GM23338 (cell line): ENCODE data around the gene UGT1A4. TPM values are rescaled to one million over a fixed set of nuclear protein-coding genes. Genes with fewer than 3 reads are reported as not detected.

Experiments
- ATAC-seq: fragments of 200-7000 bp; cut with Tn5 transposase; 3 replicates; pipeline ENCODE4 v1.9.1; 2020
- DNase-seq: peaks from one replicate; pipeline ENCODE4 v3.0.0-alpha.2; 2015; ENCODE audit warnings: low spot score
- H2AFZ ChIP-seq: fragments of 200-600 bp; sonication (generic); 2 replicates; pipeline ENCODE4 v1.8.0; 2016; ENCODE audit warnings: antibody characterized with exemption, mild to moderate bottlenecking, moderate library complexity
- H3F3A ChIP-seq: fragments of 200-600 bp; sonication (generic); replicated peaks from 2 replicates; pipeline ENCODE4 v1.8.0; 2017; ENCODE audit warnings: antibody characterized with exemption, mixed run types, low read depth
- H3K27ac ChIP-seq: fragments of 200-600 bp; sonication (generic); 2 replicates; pipeline ENCODE4 v1.6.1; 2016; ENCODE audit warnings: low read depth
- H3K27me3 ChIP-seq: fragments of 200-600 bp; sonication (generic); 2 replicates; pipeline ENCODE4 v1.8.0; 2016; ENCODE audit warnings: mild to moderate bottlenecking, mixed run types, moderate library complexity; ENCODE audit not compliant: insufficient read depth
- H3K36me3 ChIP-seq: fragments of 200-600 bp; sonication (generic); 2 replicates; pipeline ENCODE4 v1.8.0; 2016; ENCODE audit warnings: mild to moderate bottlenecking; ENCODE audit not compliant: insufficient read depth
- H3K4me1 ChIP-seq: fragments of 200-600 bp; sonication (generic); 2 replicates; pipeline ENCODE4 v1.8.0; 2016; ENCODE audit warnings: mild to moderate bottlenecking, moderate library complexity; ENCODE audit not compliant: insufficient read depth
- H3K4me2 ChIP-seq: fragments of 200-600 bp; sonication (generic); 2 replicates; pipeline ENCODE4 v1.7.1; 2017; ENCODE audit warnings: mixed run types
- H3K4me3 ChIP-seq: fragments of 200-600 bp; sonication (generic); 2 replicates; pipeline ENCODE4 v1.6.1; 2016; ENCODE audit warnings: mixed run types
- H3K79me2 ChIP-seq: fragments of 200-600 bp; sonication (generic); replicated peaks from 2 replicates; pipeline ENCODE4 v1.8.0; 2017; ENCODE audit warnings: mild to moderate bottlenecking; ENCODE audit not compliant: insufficient read depth
- H3K9me2 ChIP-seq: fragments of 200-600 bp; sonication (generic); 2 replicates; pipeline ENCODE4 v1.8.0; 2017; ENCODE audit not compliant: insufficient read depth
- H4K20me1 ChIP-seq: fragments of 200-600 bp; sonication (generic); replicated peaks from 2 replicates; pipeline ENCODE4 v1.8.0; 2017; ENCODE audit warnings: mild to moderate bottlenecking; ENCODE audit not compliant: insufficient read depth
- H3K27ac Mint-ChIP-seq: 2 replicates; pipeline ENCODE4 v1.8.0; 2020; ENCODE audit warnings: inconsistent platforms, mild to moderate bottlenecking, moderate library complexity, mixed read lengths
- H3K27me3 Mint-ChIP-seq: 3 replicates; pipeline ENCODE4 v1.8.0; 2022; ENCODE audit warnings: low read depth, mild to moderate bottlenecking, moderate library complexity, mixed read lengths, inconsistent platforms; ENCODE audit not compliant: insufficient read depth, poor library complexity
- H3K36me3 Mint-ChIP-seq: 3 replicates; pipeline ENCODE4 v1.8.0; 2021; ENCODE audit warnings: low read depth, mild to moderate bottlenecking, inconsistent platforms, moderate library complexity, mixed read lengths
- H3K4me1 Mint-ChIP-seq: 3 replicates; pipeline ENCODE4 v1.8.0; 2020; ENCODE audit warnings: mild to moderate bottlenecking, inconsistent platforms, mixed read lengths
- H3K4me3 Mint-ChIP-seq: 3 replicates; pipeline ENCODE4 v1.8.0; 2021; ENCODE audit warnings: moderate library complexity, mild to moderate bottlenecking, inconsistent platforms, mixed read lengths
- H3K9me3 Mint-ChIP-seq: 3 replicates; pipeline ENCODE4 v1.8.0; 2020; ENCODE audit warnings: moderate library complexity, mild to moderate bottlenecking, inconsistent platforms, mixed read lengths
- CREB1 ChIP-seq: fragments of 250-450 bp; sonication (Bioruptor Pico); IDR thresholded peaks from 2 replicates; pipeline ENCODE4 v1.5.0; 2020; ENCODE audit warnings: low read depth, mild to moderate bottlenecking, moderate library complexity
- EZH2 ChIP-seq: fragments of 200-600 bp; sonication (generic); IDR thresholded peaks from one replicate; pipeline ENCODE4 v1.8.0; 2017; ENCODE audit warnings: antibody characterized with exemption, mild to moderate bottlenecking, low read depth; ENCODE audit not compliant: unreplicated experiment
- EZH2phosphoT487 ChIP-seq: fragments of 200-600 bp; sonication (generic); IDR thresholded peaks from one replicate; pipeline ENCODE4 v1.8.1; 2018; ENCODE audit warnings: antibody characterized with exemption; ENCODE audit not compliant: unreplicated experiment
- JUNB ChIP-seq: IDR thresholded peaks from one replicate; pipeline ENCODE4 v1.6.1; 2016; ENCODE audit warnings: antibody characterized with exemption; ENCODE audit not compliant: unreplicated experiment
- STAT1 ChIP-seq: IDR thresholded peaks from one replicate; pipeline ENCODE4 v1.6.1; 2016; ENCODE audit warnings: antibody characterized with exemption; ENCODE audit not compliant: unreplicated experiment
- ZNF331 ChIP-seq: fragments of 250-450 bp; sonication (Bioruptor Pico); IDR thresholded peaks from 2 replicates; pipeline ENCODE4 v1.5.0; 2020; ENCODE audit warnings: low read depth, mild to moderate bottlenecking, moderate library complexity
- polyA plus RNA-seq: library from polyadenylated mRNA; unstranded; fragments of >200 nt; fragmentation: Nextera tagmentation; extraction: Ambion mirVana; gene quantifications from 2 replicates; pipeline ENCODE4 v1.2.1, GENCODE V29; 2016
- total RNA-seq: library from RNA; depleted of rRNA; stranded (reverse); fragments of >200 nt; shearing (Covaris generic); gene quantifications from 2 replicates; pipeline ENCODE4 v1.2.3, GENCODE V29; 2014
- TF ChIP-seq, protein P1 (sequence below): fragments of 250-450 bp; sonication (Bioruptor Pico); IDR thresholded peaks from 2 replicates; pipeline ENCODE4 v1.5.0; 2020; ENCODE audit warnings: mild to moderate bottlenecking, moderate library complexity
- TF ChIP-seq, protein P2 (sequence below): IDR thresholded peaks from one replicate; pipeline ENCODE4 v1.6.1; 2018; ENCODE audit warnings: antibody characterized with exemption; ENCODE audit not compliant: unreplicated experiment
- TF ChIP-seq, protein P3 (sequence below): IDR thresholded peaks from 2 replicates; pipeline ENCODE4 v1.6.1; 2016; ENCODE audit warnings: antibody characterized with exemption
- TF ChIP-seq, protein P4 (sequence below), 2 experiments: fragments of 200-600 bp in 1 of 2; sonication (generic) in 1 of 2; conservative IDR thresholded peaks; 2 replicates each; pipeline versions ENCODE4 v1.5.1 to v1.6.1; 2016 to 2017; ENCODE audit warnings: antibody characterized with exemption in 2 of 2, low read depth in 2 of 2, mild to moderate bottlenecking in 2 of 2, moderate library complexity in 1 of 2

UGT1A4 gene
- total and polyA plus RNA-seq, 2 experiments from 2014 or later = not detected

DNA sequence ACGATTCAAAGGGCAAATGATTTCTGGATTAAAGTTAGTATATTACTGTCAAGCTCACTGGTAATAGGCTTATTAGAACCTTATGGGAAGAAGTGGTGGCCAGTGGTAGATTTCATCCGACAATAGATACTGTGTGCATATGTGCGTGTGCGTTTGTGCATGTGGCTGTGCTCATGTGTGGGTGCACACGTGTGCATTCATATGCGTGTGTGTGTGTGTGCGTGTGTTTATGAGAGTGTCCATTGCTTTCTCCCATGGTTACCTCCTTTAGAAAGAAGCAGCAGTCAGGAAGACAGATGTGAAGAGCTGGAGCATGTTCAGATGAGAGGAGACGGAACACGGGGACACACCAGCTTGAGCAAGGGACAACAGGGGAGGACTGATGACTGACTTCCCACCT, 50.7 kb downstream of the UGT1A4 start:
- Histone ChIP-seq H3F3A (no peaks in the 10 kb centered on the region), H3K9me2 (no peaks in the 10 kb centered on the region), H3K36me3 (no peaks in the 10 kb centered on the region), H3K4me1 (no peaks in the 10 kb centered on the region), H3K27me3 (no peaks in the 10 kb centered on the region), H2AFZ (no peak overlapping the region), H4K20me1 (no peaks in the 10 kb centered on the region), H3K4me3 (no peak overlapping the region), H3K4me2 (no peak overlapping the region), H3K79me2 (no peaks in the 10 kb centered on the region), H3K27ac (no peak overlapping the region)
- Mint-ChIP-seq H3K4me1 (peaks cover 9% of the 10 kb centered on the region), H3K4me3 (no peak overlapping the region), H3K27ac (no peak overlapping the region), H3K27me3 (no peaks in the 10 kb centered on the region), H3K9me3 (peaks cover 3% of the 10 kb centered on the region; the same call in 2 of the 3 replicates), H3K36me3 (no peaks in the 10 kb centered on the region; the same call in 2 of the 3 replicates)
- ATAC-seq = no peak
- no peak for DNase-seq
- TF ChIP-seq STAT1 = no peak
- TF ChIP-seq, protein P1, sequence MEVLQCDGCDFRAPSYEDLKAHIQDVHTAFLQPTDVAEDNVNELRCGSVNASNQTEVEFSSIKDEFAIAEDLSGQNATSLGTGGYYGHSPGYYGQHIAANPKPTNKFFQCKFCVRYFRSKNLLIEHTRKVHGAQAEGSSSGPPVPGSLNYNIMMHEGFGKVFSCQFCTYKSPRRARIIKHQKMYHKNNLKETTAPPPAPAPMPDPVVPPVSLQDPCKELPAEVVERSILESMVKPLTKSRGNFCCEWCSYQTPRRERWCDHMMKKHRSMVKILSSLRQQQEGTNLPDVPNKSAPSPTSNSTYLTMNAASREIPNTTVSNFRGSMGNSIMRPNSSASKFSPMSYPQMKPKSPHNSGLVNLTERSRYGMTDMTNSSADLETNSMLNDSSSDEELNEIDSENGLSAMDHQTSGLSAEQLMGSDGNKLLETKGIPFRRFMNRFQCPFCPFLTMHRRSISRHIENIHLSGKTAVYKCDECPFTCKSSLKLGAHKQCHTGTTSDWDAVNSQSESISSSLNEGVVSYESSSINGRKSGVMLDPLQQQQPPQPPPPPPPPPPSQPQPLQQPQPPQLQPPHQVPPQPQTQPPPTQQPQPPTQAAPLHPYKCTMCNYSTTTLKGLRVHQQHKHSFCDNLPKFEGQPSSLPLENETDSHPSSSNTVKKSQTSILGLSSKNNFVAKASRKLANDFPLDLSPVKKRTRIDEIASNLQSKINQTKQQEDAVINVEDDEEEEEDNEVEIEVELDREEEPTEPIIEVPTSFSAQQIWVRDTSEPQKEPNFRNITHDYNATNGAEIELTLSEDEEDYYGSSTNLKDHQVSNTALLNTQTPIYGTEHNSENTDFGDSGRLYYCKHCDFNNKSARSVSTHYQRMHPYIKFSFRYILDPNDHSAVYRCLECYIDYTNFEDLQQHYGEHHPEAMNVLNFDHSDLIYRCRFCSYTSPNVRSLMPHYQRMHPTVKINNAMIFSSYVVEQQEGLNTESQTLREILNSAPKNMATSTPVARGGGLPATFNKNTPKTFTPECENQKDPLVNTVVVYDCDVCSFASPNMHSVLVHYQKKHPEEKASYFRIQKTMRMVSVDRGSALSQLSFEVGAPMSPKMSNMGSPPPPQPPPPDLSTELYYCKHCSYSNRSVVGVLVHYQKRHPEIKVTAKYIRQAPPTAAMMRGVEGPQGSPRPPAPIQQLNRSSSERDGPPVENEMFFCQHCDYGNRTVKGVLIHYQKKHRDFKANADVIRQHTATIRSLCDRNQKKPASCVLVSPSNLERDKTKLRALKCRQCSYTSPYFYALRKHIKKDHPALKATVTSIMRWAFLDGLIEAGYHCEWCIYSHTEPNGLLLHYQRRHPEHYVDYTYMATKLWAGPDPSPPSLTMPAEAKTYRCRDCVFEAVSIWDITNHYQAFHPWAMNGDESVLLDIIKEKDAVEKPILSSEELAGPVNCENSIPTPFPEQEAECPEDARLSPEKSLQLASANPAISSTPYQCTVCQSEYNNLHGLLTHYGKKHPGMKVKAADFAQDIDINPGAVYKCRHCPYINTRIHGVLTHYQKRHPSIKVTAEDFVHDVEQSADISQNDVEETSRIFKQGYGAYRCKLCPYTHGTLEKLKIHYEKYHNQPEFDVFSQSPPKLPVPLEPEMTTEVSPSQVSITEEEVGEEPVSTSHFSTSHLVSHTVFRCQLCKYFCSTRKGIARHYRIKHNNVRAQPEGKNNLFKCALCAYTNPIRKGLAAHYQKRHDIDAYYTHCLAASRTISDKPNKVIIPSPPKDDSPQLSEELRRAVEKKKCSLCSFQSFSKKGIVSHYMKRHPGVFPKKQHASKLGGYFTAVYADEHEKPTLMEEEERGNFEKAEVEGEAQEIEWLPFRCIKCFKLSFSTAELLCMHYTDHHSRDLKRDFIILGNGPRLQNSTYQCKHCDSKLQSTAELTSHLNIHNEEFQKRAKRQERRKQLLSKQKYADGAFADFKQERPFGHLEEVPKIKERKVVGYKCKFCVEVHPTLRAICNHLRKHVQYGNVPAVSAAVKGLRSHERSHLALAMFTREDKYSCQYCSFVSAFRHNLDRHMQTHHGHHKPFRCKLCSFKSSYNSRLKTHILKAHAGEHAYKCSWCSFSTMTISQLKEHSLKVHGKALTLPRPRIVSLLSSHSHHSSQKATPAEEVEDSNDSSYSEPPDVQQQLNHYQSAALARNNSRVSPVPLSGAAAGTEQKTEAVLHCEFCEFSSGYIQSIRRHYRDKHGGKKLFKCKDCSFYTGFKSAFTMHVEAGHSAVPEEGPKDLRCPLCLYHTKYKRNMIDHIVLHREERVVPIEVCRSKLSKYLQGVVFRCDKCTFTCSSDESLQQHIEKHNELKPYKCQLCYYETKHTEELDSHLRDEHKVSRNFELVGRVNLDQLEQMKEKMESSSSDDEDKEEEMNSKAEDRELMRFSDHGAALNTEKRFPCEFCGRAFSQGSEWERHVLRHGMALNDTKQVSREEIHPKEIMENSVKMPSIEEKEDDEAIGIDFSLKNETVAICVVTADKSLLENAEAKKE (CRISPR knock-in tag) = no peak
- no peak for TF ChIP-seq EZH2phosphoT487
- no peak for TF ChIP-seq EZH2
- no peak for TF ChIP-seq CREB1
- no peak for TF ChIP-seq ZNF331 (CRISPR knock-in tag)
- TF ChIP-seq, protein P2, sequence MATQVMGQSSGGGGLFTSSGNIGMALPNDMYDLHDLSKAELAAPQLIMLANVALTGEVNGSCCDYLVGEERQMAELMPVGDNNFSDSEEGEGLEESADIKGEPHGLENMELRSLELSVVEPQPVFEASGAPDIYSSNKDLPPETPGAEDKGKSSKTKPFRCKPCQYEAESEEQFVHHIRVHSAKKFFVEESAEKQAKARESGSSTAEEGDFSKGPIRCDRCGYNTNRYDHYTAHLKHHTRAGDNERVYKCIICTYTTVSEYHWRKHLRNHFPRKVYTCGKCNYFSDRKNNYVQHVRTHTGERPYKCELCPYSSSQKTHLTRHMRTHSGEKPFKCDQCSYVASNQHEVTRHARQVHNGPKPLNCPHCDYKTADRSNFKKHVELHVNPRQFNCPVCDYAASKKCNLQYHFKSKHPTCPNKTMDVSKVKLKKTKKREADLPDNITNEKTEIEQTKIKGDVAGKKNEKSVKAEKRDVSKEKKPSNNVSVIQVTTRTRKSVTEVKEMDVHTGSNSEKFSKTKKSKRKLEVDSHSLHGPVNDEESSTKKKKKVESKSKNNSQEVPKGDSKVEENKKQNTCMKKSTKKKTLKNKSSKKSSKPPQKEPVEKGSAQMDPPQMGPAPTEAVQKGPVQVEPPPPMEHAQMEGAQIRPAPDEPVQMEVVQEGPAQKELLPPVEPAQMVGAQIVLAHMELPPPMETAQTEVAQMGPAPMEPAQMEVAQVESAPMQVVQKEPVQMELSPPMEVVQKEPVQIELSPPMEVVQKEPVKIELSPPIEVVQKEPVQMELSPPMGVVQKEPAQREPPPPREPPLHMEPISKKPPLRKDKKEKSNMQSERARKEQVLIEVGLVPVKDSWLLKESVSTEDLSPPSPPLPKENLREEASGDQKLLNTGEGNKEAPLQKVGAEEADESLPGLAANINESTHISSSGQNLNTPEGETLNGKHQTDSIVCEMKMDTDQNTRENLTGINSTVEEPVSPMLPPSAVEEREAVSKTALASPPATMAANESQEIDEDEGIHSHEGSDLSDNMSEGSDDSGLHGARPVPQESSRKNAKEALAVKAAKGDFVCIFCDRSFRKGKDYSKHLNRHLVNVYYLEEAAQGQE = no peak
- TF ChIP-seq, protein P3, sequence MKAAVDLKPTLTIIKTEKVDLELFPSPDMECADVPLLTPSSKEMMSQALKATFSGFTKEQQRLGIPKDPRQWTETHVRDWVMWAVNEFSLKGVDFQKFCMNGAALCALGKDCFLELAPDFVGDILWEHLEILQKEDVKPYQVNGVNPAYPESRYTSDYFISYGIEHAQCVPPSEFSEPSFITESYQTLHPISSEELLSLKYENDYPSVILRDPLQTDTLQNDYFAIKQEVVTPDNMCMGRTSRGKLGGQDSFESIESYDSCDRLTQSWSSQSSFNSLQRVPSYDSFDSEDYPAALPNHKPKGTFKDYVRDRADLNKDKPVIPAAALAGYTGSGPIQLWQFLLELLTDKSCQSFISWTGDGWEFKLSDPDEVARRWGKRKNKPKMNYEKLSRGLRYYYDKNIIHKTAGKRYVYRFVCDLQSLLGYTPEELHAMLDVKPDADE = no peak
- TF ChIP-seq, protein P4, sequence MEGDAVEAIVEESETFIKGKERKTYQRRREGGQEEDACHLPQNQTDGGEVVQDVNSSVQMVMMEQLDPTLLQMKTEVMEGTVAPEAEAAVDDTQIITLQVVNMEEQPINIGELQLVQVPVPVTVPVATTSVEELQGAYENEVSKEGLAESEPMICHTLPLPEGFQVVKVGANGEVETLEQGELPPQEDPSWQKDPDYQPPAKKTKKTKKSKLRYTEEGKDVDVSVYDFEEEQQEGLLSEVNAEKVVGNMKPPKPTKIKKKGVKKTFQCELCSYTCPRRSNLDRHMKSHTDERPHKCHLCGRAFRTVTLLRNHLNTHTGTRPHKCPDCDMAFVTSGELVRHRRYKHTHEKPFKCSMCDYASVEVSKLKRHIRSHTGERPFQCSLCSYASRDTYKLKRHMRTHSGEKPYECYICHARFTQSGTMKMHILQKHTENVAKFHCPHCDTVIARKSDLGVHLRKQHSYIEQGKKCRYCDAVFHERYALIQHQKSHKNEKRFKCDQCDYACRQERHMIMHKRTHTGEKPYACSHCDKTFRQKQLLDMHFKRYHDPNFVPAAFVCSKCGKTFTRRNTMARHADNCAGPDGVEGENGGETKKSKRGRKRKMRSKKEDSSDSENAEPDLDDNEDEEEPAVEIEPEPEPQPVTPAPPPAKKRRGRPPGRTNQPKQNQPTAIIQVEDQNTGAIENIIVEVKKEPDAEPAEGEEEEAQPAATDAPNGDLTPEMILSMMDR (conservative IDR thresholded peaks at IDR 0.05; ENCODE audit: low read depth in 2 of 2) = no peak
- TF ChIP-seq JUNB = no peak
